HG03066 (cell line): ENCODE results near the gene SCLY.
"Not testable (repeated sequence)": the region's sequence is repeated elsewhere in the genome, so short reads cannot be mapped to it uniquely, and the experiment has no call there.

Experiments
- ATAC-seq: cut with Tn5 transposase; IDR thresholded peaks from one replicate; pipeline ENCODE4 v1.9.1; 2021; ENCODE audit warnings: low read depth; ENCODE audit not compliant: unreplicated experiment

SCLY gene

DNA sequence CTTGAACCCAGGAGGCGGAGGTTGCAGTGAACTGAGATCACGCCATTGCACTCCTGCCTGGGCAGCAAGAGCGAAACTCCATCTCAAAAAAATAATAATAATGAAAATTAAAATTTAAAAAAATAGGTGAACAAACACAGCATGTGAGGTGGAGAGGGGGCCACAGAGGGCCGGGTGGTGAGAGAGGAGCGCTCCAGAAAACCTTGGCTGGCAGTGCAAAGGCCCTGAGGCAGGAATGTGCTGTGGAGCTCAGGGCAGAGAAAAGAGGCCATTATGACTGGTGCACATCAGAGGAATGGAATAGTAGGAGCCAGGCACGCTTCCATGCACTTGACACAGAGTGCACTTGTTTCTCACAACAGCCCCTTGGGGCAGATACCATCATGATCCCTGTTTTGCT lies 21.6 kb upstream of the SCLY start:
- no peak for ATAC-seq

DNA sequence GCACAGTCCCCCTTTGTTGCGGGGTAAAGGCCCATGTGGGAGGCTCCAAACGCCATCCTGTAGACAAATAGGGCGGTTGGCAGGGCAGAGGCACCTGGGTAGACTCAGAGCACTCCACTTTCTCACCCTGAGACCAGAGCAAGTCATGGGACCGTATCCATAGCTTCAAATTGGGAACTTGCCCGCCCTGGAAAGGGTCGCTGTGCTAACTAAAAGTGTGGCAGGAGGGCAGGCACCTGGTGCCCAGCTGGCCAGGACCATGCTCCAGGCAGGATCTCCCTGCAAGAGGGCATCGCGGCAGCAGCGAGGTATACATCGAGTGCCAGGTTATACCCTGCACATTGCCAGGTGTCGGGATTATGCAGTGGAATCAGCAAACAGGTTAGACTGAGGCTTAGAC lies 20.8 kb upstream of the SCLY start:
- no peak for ATAC-seq

DNA sequence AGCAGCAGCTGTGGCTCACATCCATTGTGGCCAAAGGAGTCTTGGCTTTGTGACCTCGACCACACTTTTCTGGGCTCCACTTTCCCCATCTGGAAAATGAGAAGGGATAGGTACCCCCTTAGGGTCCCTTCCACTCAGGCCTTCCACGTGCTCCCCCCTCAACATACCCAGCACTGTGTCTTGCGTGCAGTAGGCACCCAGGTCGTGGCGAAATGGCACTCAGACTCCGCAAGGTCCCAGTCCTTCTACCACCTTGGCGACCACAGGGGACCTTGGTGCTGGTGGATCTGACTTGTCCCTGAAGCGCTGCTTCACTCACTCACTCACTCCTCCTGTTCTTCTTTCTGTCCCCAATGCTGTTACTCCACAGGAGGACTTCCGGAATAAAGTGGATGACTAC lies 19.9 kb upstream of the SCLY start:
- ATAC-seq, result no peak

DNA sequence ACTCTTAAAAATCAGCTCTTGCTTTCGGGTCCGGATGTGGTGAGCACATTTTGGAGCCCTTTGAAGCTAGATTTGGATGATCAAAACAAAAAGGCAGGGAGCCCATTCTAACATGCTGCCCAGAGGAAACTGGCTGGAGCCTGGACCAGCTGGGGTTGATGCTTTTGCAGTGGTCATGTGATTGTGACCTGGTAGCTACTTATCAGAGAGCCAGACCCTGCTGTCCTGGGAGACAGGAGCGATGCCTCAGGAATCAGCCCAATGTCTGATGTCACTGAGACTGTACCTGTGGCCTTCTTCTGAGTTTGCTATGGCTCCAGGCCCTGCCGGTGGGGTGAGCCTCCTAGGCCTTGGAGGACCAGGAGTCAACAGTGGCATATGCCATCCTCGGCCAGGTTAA lies 18.7 kb upstream of the SCLY start:
- no peak for ATAC-seq

DNA sequence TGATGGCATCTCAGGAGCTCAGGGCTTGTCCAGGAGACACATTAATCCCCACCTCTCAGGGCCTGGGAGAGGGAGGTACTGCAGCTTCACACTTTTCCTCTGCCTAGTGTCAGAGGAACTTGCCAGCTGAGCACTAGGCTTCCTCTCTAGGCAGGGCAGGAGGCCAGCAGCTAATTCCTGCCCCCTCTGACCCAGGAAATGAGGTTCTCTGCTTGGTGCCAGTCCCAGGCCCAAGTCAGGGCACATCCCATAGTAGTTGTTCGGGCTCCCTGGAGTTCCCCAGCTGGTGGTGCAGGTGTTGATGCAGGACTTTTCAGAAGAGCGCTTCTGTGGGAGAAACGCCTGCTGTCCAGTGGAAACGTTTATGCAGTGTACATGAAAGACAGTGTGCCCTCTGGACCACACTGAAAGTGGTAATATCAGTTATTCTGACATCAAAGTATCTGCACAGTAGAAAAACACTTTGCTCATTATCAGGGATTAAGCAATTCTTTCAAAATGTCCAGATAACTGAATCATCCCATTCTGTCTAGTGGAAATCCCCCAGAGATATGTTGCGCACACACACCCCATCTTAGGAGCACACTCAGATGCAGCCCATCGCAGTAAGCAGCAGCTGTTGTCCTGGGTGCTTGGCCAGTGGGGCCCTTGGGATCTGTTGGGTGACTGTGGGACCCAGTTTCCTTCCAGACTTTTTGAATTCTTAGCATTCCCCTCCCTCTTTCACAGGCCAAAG lies 17.8 kb upstream of the SCLY start:
- no peak for ATAC-seq

DNA sequence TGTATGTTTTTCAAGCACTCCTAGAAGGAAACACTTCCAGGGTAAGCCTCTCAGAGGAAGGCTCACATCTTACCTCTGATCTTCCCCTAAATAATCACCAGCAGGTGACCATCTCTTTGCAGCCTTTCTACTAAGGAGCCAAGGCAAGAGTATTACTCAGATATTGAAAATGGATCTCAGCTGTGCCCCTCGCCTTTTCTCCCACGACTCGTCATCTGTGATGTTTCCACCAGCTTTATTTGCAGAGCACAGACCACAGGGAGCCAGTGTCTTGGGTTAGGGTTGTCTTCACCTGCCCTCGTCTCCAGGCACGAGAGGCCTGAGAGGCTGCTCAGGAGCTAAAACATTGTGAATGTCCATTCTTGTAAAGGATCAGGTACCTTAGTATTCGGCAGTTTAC lies 16.9 kb upstream of the SCLY start:
- no peak for ATAC-seq

DNA sequence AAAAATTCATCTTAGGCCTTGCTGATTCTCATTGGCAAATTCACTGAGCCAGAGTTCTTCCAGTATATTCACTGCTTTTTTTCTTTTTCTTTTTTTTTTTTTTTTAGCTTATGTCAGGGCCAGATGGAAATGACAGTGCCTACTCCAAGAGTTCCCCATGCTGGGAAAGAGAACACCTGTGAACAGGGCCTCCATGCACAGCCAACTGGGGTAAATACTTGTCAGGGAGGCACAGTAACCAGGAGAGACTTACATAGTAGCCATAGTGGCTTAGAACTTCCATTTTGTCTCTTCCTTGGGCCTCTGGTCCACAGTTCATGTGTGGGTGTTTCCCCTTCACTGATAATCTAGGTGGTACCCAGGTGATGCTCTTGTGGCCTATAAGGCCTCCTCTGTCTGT lies 15.2 kb upstream of the SCLY start:
- no peak for ATAC-seq

DNA sequence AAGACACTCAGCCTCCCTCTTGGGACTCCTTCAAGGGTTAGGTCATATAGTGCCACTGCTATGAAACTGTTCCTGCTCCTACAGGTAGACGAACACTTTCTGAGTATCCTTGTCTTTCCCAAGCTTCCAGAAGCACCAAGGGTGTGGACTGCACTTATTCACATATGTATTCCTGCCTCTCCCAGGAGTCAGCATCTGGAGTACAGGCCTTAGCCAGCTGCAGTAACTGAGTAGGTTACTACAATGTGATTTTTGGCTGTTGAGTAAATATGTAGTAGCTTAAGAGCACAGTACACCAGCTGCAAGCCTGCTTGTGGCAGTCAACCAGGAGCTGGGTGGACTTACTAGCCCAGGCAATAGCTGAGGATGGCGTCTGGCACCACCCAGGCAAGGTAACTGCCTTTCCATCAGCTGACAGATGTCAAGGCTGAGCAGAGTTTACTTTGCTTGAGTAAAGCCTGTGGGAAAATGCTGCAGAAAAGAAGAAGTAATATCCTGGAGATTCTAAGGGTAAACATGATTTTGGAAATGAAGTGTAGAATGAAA lies 14.0 kb upstream of the SCLY start:
- no peak for ATAC-seq

DNA sequence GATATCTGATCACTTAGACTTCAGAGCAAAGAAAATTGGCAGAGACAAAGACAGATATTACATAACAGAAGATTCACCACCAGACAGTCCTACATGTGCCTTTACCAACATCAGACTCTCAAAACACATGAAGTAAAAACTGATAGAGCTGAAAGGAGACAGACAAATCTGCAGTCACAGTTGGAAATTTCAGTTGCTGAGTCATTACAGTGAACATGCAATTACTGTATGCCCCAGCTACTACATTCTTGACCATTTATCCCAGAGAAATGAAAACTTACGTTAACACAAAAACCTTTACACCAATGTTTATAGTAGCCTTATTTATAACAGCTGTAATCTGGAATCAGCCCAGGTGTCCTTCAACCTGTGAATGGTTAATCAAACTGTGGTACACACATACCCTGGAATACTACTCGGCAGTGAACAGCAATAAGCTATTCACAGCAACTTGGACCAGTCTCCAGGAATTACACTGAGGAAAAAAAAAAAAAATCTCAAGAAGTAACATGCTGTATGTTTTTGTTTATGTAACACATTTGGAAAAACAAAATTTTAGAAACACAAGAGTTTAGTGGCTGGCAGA lies 7.5 kb upstream of the SCLY start:
- no peak for ATAC-seq

DNA sequence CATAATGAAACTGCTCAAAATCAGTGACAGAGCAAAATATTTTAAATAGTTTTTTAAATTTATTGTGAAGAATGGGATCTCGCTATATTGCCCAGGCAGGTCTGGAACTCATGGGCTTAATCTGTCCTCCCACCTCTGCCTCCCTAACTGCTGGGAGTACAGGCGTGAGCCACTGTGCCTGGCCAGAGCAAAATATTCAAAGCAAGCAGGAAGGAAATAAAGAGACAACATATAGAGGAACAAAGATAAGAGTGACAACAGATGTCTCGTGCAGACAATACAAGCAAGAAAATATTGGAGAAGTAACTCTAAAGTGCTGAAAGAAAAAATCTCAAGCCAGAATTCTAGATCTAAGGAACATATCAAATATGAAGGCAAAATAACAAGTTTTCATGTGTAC lies 5.0 kb upstream of the SCLY start:
- ATAC-seq, result no peak

DNA sequence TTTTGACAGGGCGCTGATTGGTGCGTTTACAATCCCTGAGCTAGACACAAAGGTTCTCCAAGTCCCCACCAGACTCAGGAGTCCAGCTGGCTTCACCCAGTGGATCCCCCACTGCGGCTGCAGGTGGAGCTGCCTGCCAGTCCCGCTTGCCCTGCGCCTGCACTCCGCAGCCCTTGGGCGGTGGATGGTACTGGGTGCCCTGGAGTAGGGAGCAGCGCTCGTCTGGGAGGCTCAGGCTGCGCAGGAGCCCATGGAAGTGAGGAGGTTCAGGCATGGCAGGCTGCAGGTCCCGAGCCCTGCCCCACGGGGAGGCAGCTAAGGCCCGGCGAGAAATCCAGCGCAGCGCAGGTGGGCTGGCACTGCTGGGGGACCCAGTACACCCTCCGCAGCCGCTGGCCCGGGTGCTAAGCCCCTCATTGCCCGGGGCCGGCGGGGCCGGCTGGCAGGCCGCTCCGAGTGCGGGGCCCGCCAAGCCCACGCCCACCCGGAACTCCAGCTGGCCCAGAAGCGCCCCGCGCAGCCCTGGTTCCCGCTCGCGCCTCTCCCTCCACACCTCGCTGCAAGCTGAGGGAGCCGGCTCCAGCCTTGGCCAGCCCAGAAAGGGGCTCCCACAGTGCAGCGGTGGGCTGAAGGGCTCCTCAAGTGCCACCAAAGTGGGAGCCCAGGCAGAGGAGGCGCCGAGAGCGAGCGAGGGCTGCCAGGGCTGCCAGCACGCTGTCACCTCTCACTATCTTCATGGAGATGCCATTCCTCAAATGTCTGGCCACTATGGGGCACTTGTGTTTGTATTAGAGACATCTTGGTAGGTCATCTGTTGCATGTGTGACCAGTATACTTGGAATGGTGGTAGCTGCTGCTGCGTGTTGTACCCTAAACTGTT lies 2.9 kb upstream of the SCLY start:
- not testable (repeated sequence) for ATAC-seq

DNA sequence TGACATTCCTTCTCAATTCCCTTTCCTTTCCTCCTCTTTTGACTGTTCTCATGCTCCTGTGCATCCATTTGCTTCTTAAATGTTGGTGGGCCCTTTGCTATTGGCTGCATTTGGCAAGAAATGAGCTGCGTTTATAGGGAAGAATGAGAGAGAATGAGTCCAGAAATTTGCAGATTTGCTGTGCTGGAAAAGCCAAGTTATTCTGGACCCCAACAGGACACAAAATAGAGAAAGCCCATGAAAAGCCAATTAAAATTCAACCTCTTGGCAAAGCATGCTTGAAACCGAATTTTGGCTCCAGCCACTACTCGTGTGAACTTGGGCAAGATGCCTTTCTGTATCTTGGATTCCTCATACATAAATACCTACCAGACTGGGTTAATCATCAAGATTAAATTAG lies 1.3 kb upstream of the SCLY start:
- ATAC-seq, result no peak

DNA sequence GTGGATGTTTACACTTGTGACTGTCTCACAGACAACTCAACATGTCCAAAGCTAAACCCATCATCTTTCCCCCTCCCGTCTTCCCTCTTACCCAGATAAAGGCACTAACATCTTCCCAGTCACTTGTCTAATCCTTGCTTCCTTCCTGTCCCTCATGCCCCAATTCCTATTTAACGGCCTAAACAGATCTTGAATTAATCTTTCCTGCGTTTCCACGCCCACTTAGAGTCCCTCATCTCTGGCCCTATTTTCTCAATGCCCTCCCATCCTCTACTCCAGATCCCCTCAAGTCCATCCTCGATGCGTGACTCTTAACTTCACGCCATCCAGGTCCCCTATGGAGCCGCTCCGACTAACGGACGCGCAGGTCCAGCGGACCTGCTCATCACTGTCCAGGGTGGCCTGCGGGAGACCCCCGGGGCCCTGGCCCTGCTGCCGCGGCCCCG lies 682 bp upstream of the SCLY start:
- no peak for ATAC-seq

DNA sequence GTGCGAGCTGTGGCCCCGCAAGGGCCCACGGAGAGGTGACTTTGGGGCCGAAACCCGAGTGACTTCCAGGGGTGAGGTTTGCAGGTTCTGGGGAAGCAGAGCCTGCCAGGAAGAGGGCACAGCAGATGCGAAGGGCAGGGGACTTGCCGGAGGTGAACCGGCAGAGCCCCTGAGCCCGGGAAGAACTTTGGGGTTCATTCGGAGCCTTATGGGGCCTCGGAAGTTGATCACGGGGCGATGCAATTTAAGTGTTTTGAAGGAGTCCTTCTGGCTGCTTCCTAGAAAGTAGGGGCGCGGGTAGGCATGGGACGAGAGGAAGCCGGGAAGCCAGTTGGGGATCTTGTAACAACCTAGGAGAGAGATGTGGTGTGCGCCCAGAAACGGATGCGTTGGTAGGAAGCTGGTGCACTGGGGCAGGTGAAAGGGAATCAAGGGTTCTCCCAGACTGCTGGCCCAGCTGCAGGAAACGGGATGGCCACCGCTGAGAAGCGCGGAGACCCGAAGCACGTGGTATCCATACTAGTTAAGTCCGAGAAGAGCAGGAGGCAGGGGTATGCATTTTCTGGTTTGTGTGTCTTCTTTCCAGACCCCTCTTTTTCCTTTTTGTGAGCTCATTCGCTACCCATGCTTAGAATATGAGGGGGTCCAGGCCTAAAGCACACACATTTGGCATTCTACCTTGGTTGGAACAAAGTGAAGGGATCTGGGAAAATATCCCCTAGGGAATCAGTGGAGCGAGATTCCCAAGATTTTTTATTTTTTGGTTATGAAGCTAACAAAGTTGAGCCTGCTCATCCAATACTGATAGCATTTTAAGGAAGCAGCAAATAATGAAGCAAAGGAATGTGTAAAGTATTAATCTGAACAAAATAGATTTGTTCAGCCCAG lies 758 bp downstream of the SCLY start:
- ATAC-seq, result peak; percentile 16

DNA sequence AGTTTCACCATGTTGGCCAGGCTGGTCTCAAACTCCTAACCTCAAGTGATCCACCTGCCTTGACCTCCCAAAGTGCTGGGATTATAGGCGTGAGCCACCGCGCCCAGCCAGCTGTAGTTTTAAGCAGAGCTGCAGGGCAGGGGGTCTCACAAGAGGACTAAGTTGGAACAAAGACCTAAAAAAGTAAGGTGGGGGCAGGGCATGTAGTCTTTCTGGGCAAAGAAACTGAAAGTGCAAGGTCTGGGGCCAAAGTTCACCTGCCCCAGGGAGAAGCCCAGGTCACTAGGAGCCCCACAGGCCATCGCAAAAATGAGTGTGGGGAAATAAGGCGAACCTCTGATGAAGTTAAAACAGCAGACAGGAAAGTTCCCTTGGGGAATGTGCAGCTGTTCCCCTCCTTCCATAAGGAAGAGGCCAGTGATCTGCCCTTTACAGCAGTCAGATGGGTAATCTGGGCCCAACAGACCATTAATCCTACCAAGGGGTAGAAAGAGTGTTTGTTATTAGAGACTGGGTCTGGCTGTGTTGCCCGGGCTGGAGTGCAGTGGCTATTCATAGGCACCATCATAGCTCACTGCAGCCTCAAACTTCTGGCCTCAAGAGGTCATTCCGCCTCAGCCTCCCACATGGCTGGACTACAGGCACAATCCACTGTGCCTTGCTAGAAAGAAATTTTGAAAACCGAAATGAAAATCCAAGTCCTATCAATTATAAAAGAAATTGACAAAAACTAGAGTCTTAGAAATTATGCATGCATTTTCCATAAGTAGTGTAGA lies 2.8 kb downstream of the SCLY start:
- no peak for ATAC-seq

DNA sequence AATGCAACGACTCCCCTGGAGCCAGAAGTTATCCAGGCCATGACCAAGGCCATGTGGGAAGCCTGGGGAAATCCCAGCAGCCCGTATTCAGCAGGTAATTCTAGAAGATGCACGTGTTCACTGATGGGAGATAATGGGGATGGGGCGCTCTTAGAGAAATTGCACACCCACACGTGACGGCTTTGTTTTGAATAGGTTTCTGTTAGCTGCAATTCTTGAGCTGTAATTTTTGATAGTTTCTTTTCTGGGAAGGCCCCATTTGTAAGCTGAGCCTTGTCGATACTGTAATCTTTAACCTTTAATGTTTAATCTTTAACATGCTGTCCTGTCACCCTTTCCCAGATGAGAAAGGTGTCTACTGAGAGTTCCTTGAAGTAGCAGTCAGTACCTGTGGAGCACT lies 3.6 kb downstream of the SCLY start:
- ATAC-seq, result no peak

DNA sequence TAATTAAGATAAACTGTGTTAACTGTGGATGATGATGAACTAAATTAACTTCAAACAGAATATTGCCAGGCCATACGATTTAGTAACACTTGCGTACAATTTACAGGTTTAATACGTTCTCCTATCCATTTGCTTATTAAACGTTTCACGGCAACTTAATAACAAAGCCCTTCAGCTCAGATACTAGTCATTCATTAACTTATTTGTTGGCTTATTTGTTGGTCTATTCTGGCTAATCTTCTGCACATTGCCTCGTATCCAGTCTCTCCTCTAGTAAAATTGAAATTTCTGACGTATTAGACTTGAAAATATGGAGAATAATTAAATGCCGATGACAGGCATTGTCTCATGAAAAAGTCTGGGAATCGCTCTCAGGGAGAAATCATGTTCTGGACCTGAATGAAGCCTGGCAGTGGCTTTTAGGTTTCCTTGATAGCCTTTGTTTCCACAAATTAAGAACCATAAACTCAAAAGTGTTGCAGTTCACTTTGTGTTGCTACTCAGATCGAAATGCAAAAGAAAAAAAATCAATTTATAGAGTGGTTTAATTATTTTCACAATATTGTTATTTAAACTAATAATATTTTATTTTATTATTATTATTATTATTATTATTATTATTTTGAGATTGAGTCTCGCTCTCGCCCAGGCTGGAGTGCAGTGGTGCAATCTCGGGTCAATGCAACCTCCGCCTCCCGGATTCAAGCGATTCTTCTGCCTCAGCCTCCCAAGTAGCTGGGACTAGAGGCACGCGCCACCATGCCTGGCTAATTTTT lies 4.5 kb downstream of the SCLY start:
- ATAC-seq, result no peak

DNA sequence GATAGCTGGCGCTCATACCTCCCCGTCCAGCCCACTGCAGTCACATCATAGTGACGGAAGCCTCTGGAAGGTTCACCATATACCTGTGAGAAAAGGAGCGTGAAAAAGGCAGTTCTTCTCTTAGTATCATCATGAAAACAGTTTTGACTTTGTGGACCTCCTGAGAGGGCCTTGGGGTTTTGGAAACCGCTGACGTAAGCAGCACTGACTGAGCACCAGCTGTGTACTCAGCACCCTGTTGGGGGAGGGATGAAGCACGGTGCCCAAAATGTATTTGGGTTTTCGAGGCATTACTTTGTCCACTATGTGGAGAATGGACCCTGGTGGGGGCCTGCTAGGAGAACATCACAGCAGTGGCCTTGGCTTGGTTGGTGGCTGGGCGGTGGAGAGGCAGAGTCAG lies 5.4 kb downstream of the SCLY start:
- ATAC-seq, result no peak

DNA sequence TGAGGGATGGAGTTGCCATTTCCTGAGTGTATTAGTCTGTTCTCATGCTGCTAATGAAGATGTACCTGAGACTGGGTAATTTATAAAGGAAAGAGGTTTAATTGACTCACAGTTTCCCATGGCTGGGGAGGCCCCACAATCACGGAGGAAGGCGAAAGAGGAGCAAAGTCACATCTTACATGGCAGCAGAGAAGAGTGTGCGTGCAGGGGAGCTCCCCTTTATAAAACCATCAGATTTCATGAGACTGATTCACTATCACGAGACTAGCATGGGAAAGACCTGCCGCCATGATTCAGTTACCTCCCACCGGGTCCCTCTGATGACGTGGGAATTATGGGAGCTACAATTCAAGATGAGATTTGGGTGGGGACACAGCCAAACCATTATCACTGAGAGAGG lies 5.9 kb downstream of the SCLY start:
- ATAC-seq, result not testable (repeated sequence)
